Endodermal cell (in vitro differentiated cells): ENCODE results near the gene RGS21. TPM values are rescaled to one million over a fixed set of nuclear protein-coding genes. Genes with fewer than 3 reads are reported as not detected.

ENCODE experiments used
- DNase-seq: peaks from one replicate; pipeline ENCODE4 v3.0.0-alpha.2; 2017
- H3K27ac ChIP-seq: 2 replicates; pipeline ENCODE4 v1.5.1; 2013; ENCODE audit warnings: mild to moderate bottlenecking, low read depth, low read length, moderate library complexity
- H3K27me3 ChIP-seq: 2 replicates; pipeline ENCODE4 v1.6.1; 2013; ENCODE audit warnings: mild to moderate bottlenecking, low read length, moderate library complexity; ENCODE audit not compliant: insufficient read depth, control insufficient read depth, poor library complexity, severe bottlenecking
- H3K36me3 ChIP-seq: 2 replicates; pipeline ENCODE4 v1.7.0; 2013; ENCODE audit warnings: mild to moderate bottlenecking, low read length, moderate library complexity; ENCODE audit not compliant: control insufficient read depth, insufficient read depth
- H3K4me1 ChIP-seq: one replicate; pipeline ENCODE4 v1.7.0; 2013; ENCODE audit warnings: low read length; ENCODE audit not compliant: control insufficient read depth, insufficient read depth
- H3K4me3 ChIP-seq: 2 replicates; pipeline ENCODE4 v1.5.1; 2013; ENCODE audit warnings: mild to moderate bottlenecking, low read length, moderate library complexity
- H3K9ac ChIP-seq: 2 replicates; pipeline ENCODE4 v1.6.1; 2013; ENCODE audit warnings: mild to moderate bottlenecking, low read length, moderate library complexity; ENCODE audit not compliant: poor library complexity, severe bottlenecking; ENCODE audit errors: extremely low read depth
- H3K9me3 ChIP-seq: 2 replicates; pipeline ENCODE4 v1.6.1; 2013; ENCODE audit warnings: mild to moderate bottlenecking, low read length, moderate library complexity; ENCODE audit not compliant: control insufficient read depth
- H3K27ac Mint-ChIP-seq: 2 replicates; pipeline ENCODE4 v1.8.0; 2020; ENCODE audit warnings: mixed read lengths
- H3K27me3 Mint-ChIP-seq: 2 replicates; pipeline ENCODE4 v1.8.0; 2021; ENCODE audit warnings: mild to moderate bottlenecking, mixed read lengths; ENCODE audit not compliant: insufficient read depth
- H3K36me3 Mint-ChIP-seq: 2 replicates; pipeline ENCODE4 v1.8.0; 2020; ENCODE audit warnings: low read depth, mixed read lengths
- H3K4me1 Mint-ChIP-seq: 2 replicates; pipeline ENCODE4 v1.8.0; 2020; ENCODE audit warnings: mixed read lengths
- H3K4me3 Mint-ChIP-seq: 2 replicates; pipeline ENCODE4 v1.8.0; 2020; ENCODE audit warnings: mild to moderate bottlenecking, moderate library complexity, mixed read lengths
- H3K9me3 Mint-ChIP-seq: 2 replicates; pipeline ENCODE4 v1.8.0; 2020; ENCODE audit warnings: mild to moderate bottlenecking, mixed read lengths
- CTCF ChIP-seq: fragments of 200-600 bp; sonication (generic); conservative IDR thresholded peaks from 2 replicates; pipeline ENCODE4 v1.5.0; 2021; ENCODE audit warnings: antibody characterized with exemption, mild to moderate bottlenecking
- WGBS, 2 experiments: methylation state at CpG; one replicate each; pipeline versions ENCODE4 v1.1.5 to v1.1.7; 2013; ENCODE audit warnings: missing lambda C conversion rate in 2 of 2, mixed read lengths in 1 of 2; ENCODE audit not compliant: insufficient coverage in 1 of 2, insufficient read length in 1 of 2; 5-methylcytosine and 5-hydroxymethylcytosine counted together
- long read RNA-seq, 4 experiments: library from polyadenylated mRNA in 2 of 4; library from RNA in 1 of 4; library from capped mRNA in 1 of 4; stranded (forward) in 3 of 4; unstranded in 1 of 4; transcript quantifications; one replicate each; pipeline ENCODE4 v2.0.0, GENCODE V29; 2020 to 2021; ENCODE audit warnings: inconsistent platforms in 1 of 4
- polyA plus RNA-seq, 2 experiments: library from polyadenylated mRNA; stranded (reverse); fragments of 50-300 nt; gene quantifications; one replicate each; pipeline ENCODE4 v1.2.3, GENCODE V29; 2013
- total RNA-seq, 2 donors: library from RNA; stranded (reverse); fragmentation: NEBNext Ultra II Directional in 1 of 2; extraction: Animal tissue kit (Norgen Biotek cat#: 25700) in 1 of 2; gene quantifications; 2 replicates in 1 of 2; 3 replicates in 1 of 2; pipeline ENCODE4 v1.2.1, GENCODE V29; 2021

RGS21 gene
- not detected for total RNA-seq
- polyA plus RNA-seq (2013, experiment 1 of 2), result not detected
- not detected for polyA plus RNA-seq (2013, experiment 2 of 2)
- long read RNA-seq, experiment 1, result 0 reads
- long read RNA-seq, experiment 2, result 0 reads
- long read RNA-seq, experiment 3, result 0 reads
- long read RNA-seq, experiment 4, result 0 reads

- no peaks in the 10 kb centered on the region for H3K4me1 ChIP-seq
- Mint-ChIP-seq H3K27ac (no peak within 1 kb of the TSS), H3K4me3 (no peak within 1 kb of the TSS), H3K9me3 (no peaks in the 10 kb centered on the region), H3K27me3 (no peaks in the 10 kb centered on the region), H3K4me1 (peaks cover 3% of the 10 kb centered on the region), H3K36me3 (no peaks in the 10 kb centered on the region)
- H3K4me3 ChIP-seq, result no peak within 1 kb of the TSS
- no peak within 1 kb of the TSS for H3K9ac ChIP-seq
- no peak for TF ChIP-seq CTCF
- H3K27me3 ChIP-seq, result no peaks in the 10 kb centered on the region
- no peaks in the 10 kb centered on the region for H3K36me3 ChIP-seq
- no peaks in the 10 kb centered on the region for H3K9me3 ChIP-seq
- WGBS, 2 experiments, result 85% methylated on average over 2 of the region's 2 CpGs; no CpG with 5 or more reads in 1 of the 2 experiments
- no peak within 1 kb of the TSS for H3K27ac ChIP-seq
- no peak for DNase-seq
These were observed at the start of gene RGS21 for GRCh38 chr1:192316942-192317450. TSS of gene RGS21 (plus strand) at chr1:192316992. CDS start at chr1:192343037, 26,045 bp downstream.

- Mint-ChIP-seq H3K36me3 (no peaks in the 10 kb centered on the region), H3K27me3 (no peaks in the 10 kb centered on the region), H3K27ac (no peak overlapping the region), H3K4me3 (no peak overlapping the region), H3K4me1 (no peaks in the 10 kb centered on the region), H3K9me3 (no peaks in the 10 kb centered on the region)
- H3K36me3 ChIP-seq, result no peaks in the 10 kb centered on the region
- DNase-seq, result no peak
- no peak overlapping the region for H3K9ac ChIP-seq
- H3K27ac ChIP-seq, result no peak overlapping the region
- no peaks in the 10 kb centered on the region for H3K9me3 ChIP-seq
- no peaks in the 10 kb centered on the region for H3K4me1 ChIP-seq
- H3K4me3 ChIP-seq, result no peak overlapping the region
- TF ChIP-seq CTCF, result no peak
- WGBS, 2 experiments, result 94 to 97% methylated on average over 5 of the region's 6 CpGs
- H3K27me3 ChIP-seq, result no peaks in the 10 kb centered on the region
These were observed 48.2 kb upstream of the RGS21 start for GRCh38 chr1:192268468-192269052.

- H3K36me3 ChIP-seq, result no peaks in the 10 kb centered on the region
- H3K27ac Mint-ChIP-seq, result no peak overlapping the region
- H3K9me3 Mint-ChIP-seq, result no peaks in the 10 kb centered on the region
- TF ChIP-seq CTCF, result no peak
- DNase-seq, result no peak
- H3K4me3 Mint-ChIP-seq, result no peak overlapping the region
- H3K4me3 ChIP-seq, result no peak overlapping the region
- H3K27ac ChIP-seq, result no peak overlapping the region
- H3K27me3 Mint-ChIP-seq, result no peaks in the 10 kb centered on the region
- H3K9me3 ChIP-seq, result no peaks in the 10 kb centered on the region
- no CpG with 5 or more reads among the region's 1 CpG for WGBS, 2 experiments
- no peaks in the 10 kb centered on the region for H3K27me3 ChIP-seq
- no peaks in the 10 kb centered on the region for H3K4me1 ChIP-seq
- no peak overlapping the region for H3K9ac ChIP-seq
- H3K4me1 Mint-ChIP-seq, result no peaks in the 10 kb centered on the region
- no peaks in the 10 kb centered on the region for H3K36me3 Mint-ChIP-seq
These were observed 46.4 kb upstream of the RGS21 start for GRCh38 chr1:192270398-192270797.
